Measurements from ENCODE around the gene PILRA. TPM values are rescaled to one million over a fixed set of nuclear protein-coding genes. Genes with fewer than 3 reads are reported as not detected.
A peak's percentile ranks its signal among the peaks of the same experiment; 100 is the strongest.

Gene PILRA
- total and polyA plus RNA-seq, 2 experiments from 2014 or later: 0.38 to 5.3 TPM

DNA sequence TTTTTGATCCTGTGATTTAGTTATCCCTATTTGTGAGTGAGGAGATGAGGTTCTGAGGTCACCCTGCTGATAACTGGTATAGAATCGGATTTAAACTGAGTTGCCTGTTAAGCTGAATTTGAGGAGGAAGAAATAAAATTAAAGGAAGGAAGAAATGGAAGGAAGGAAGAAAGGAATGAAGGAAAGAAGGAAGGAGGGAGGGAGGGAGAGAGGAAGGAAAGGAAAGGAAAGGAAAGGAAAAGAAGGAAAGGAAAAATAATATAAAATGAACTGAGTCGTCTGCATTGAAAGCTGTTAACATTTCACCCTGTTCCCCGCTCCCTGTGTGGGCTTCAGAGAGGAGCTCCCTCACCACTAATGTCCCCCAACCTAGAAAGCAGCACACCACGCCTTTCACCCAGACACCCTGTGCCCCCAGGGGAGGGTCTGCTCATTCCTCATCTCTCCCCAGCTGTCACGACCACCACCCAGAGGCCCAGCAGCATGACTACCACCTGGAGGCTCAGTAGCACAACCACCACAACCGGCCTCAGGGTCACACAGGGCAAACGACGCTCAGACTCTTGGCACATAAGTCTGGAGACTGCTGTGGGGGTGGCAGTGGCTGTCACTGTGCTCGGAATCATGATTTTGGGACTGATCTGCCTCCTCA is 16.3 kb downstream of the PILRA start:
- Mint-ChIP-seq H3K4me3 (no peak overlapping the region; the same call in 2 of the 3 replicates), H3K27me3 (ENCODE audit: insufficient read depth, low read depth, poor library complexity) (peaks cover 3% of the 10 kb centered on the region), H3K27ac (no peak overlapping the region), H3K4me1 (peaks cover 9% of the 10 kb centered on the region), H3K36me3 (ENCODE audit: low read depth) (no peaks in the 10 kb centered on the region; the same call in 2 of the 3 replicates), H3K9me3 (no peaks in the 10 kb centered on the region)
- Histone ChIP-seq H3K27ac (ENCODE audit: low read depth) (no peak overlapping the region), H3K4me3 (no peak overlapping the region), H2AFZ (peak overlapping the region; percentile 18; the same call in 1 of the 2 replicates), H3K4me1 (ENCODE audit: insufficient read depth) (no peaks in the 10 kb centered on the region; the same call in 1 of the 2 replicates), H3K9me2 (ENCODE audit: insufficient read depth) (no peaks in the 10 kb centered on the region), H3K36me3 (ENCODE audit: insufficient read depth) (no peaks in the 10 kb centered on the region), H3K27me3 (ENCODE audit: insufficient read depth) (no peaks in the 10 kb centered on the region), H4K20me1 (replicated peaks; ENCODE audit: insufficient read depth) (no peaks in the 10 kb centered on the region), H3K79me2 (replicated peaks; ENCODE audit: insufficient read depth) (no peaks in the 10 kb centered on the region), H3K4me2 (no peak overlapping the region), H3F3A (replicated peaks; ENCODE audit: low read depth) (no peaks in the 10 kb centered on the region)
- TF ChIP-seq ZNF331 (CRISPR knock-in tag; IDR thresholded peaks at IDR 0.05; ENCODE audit: low read depth) (no peak), ZNF114 (CRISPR knock-in tag; IDR thresholded peaks at IDR 0.05) (no peak), CREB1 (CRISPR knock-in tag; IDR thresholded peaks at IDR 0.05; ENCODE audit: low read depth) (no peak)
- DNase-seq (ENCODE audit: low spot score): no peak
- peak; percentile 44 for ATAC-seq

DNA sequence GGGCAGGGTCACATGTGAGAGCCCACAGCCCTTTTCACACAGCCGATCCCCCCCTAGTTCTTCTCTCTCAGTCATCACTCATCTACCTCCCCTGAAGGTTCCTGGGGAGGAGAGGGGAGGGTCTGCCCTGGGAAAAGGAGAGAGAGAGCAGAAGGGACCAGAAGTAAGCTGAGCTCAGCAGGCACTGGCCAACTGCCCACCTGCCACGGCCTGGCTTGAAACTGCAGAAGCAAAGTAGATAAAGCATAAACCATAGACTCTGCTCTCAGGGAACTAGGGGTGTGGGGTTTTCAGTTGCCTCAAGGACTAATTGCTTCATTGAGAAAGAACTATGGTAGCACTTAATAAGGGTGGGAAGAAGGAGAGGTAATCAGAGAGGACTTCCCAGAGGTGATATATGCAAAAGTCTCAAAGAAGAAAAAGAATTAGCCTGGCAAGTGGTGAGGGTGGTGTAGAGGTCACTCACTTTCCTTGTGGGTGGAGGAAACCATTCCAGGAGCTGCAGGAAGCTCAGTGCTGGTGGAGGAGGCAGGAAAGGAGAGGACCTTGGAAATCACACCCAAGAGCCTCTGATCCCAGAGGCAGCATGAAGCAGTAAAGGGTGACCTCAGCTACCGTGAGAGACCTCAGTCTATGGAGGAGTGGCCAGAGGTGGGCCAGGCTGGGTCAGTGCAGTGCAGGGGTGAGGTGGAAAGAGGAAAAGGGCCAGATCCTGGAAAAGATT is 17.2 kb downstream of the PILRA start:
- ATAC-seq: no peak; the same call in 2 of the 3 replicates
- TF ChIP-seq ZNF114 (CRISPR knock-in tag; IDR thresholded peaks at IDR 0.05) (no peak), REST (IDR thresholded peaks at IDR 0.05; ENCODE audit: unreplicated experiment) (no peak), EZH2phosphoT487 (IDR thresholded peaks at IDR 0.05; ENCODE audit: unreplicated experiment) (no peak), CREB1 (CRISPR knock-in tag; IDR thresholded peaks at IDR 0.05; ENCODE audit: low read depth) (no peak), JUNB (IDR thresholded peaks at IDR 0.05; ENCODE audit: unreplicated experiment) (no peak), ZNF331 (CRISPR knock-in tag; IDR thresholded peaks at IDR 0.05; ENCODE audit: low read depth) (no peak), STAT1 (IDR thresholded peaks at IDR 0.05; ENCODE audit: unreplicated experiment) (no peak), NANOG (IDR thresholded peaks at IDR 0.05; ENCODE audit: borderline replicate concordance) (no peak), POLR2AphosphoS5 (IDR thresholded peaks at IDR 0.05; ENCODE audit: low read depth) (no peak), EZH2 (IDR thresholded peaks at IDR 0.05; ENCODE audit: low read depth, unreplicated experiment) (no peak)
- TF ChIP-seq, protein P1, sequence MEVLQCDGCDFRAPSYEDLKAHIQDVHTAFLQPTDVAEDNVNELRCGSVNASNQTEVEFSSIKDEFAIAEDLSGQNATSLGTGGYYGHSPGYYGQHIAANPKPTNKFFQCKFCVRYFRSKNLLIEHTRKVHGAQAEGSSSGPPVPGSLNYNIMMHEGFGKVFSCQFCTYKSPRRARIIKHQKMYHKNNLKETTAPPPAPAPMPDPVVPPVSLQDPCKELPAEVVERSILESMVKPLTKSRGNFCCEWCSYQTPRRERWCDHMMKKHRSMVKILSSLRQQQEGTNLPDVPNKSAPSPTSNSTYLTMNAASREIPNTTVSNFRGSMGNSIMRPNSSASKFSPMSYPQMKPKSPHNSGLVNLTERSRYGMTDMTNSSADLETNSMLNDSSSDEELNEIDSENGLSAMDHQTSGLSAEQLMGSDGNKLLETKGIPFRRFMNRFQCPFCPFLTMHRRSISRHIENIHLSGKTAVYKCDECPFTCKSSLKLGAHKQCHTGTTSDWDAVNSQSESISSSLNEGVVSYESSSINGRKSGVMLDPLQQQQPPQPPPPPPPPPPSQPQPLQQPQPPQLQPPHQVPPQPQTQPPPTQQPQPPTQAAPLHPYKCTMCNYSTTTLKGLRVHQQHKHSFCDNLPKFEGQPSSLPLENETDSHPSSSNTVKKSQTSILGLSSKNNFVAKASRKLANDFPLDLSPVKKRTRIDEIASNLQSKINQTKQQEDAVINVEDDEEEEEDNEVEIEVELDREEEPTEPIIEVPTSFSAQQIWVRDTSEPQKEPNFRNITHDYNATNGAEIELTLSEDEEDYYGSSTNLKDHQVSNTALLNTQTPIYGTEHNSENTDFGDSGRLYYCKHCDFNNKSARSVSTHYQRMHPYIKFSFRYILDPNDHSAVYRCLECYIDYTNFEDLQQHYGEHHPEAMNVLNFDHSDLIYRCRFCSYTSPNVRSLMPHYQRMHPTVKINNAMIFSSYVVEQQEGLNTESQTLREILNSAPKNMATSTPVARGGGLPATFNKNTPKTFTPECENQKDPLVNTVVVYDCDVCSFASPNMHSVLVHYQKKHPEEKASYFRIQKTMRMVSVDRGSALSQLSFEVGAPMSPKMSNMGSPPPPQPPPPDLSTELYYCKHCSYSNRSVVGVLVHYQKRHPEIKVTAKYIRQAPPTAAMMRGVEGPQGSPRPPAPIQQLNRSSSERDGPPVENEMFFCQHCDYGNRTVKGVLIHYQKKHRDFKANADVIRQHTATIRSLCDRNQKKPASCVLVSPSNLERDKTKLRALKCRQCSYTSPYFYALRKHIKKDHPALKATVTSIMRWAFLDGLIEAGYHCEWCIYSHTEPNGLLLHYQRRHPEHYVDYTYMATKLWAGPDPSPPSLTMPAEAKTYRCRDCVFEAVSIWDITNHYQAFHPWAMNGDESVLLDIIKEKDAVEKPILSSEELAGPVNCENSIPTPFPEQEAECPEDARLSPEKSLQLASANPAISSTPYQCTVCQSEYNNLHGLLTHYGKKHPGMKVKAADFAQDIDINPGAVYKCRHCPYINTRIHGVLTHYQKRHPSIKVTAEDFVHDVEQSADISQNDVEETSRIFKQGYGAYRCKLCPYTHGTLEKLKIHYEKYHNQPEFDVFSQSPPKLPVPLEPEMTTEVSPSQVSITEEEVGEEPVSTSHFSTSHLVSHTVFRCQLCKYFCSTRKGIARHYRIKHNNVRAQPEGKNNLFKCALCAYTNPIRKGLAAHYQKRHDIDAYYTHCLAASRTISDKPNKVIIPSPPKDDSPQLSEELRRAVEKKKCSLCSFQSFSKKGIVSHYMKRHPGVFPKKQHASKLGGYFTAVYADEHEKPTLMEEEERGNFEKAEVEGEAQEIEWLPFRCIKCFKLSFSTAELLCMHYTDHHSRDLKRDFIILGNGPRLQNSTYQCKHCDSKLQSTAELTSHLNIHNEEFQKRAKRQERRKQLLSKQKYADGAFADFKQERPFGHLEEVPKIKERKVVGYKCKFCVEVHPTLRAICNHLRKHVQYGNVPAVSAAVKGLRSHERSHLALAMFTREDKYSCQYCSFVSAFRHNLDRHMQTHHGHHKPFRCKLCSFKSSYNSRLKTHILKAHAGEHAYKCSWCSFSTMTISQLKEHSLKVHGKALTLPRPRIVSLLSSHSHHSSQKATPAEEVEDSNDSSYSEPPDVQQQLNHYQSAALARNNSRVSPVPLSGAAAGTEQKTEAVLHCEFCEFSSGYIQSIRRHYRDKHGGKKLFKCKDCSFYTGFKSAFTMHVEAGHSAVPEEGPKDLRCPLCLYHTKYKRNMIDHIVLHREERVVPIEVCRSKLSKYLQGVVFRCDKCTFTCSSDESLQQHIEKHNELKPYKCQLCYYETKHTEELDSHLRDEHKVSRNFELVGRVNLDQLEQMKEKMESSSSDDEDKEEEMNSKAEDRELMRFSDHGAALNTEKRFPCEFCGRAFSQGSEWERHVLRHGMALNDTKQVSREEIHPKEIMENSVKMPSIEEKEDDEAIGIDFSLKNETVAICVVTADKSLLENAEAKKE (CRISPR knock-in tag; IDR thresholded peaks at IDR 0.05): no peak

More for the DNA sequence above, 17.2 kb downstream of the PILRA start:
- no peak overlapping the region for H3K27ac ChIP-seq (ENCODE audit: low read depth)
- no peak overlapping the region for H3K4me2 ChIP-seq
- peaks cover 9% of the 10 kb centered on the region for H3K4me1 Mint-ChIP-seq
- no peak for DNase-seq (ENCODE audit: low spot score)
- H3K9me3 Mint-ChIP-seq: no peaks in the 10 kb centered on the region
- H2AFZ ChIP-seq: no peak overlapping the region
- no peaks in the 10 kb centered on the region for H4K20me1 ChIP-seq (replicated peaks; ENCODE audit: insufficient read depth)
- peaks cover 3% of the 10 kb centered on the region for H3K27me3 Mint-ChIP-seq (ENCODE audit: insufficient read depth, low read depth, poor library complexity)
- H3K36me3 ChIP-seq (ENCODE audit: insufficient read depth): no peaks in the 10 kb centered on the region
- H3K27me3 ChIP-seq (ENCODE audit: insufficient read depth): no peaks in the 10 kb centered on the region
- H3K4me3 Mint-ChIP-seq: no peak overlapping the region
- H3F3A ChIP-seq (replicated peaks; ENCODE audit: low read depth): no peaks in the 10 kb centered on the region
- H3K36me3 Mint-ChIP-seq (ENCODE audit: low read depth): no peaks in the 10 kb centered on the region; the same call in 2 of the 3 replicates
- no peaks in the 10 kb centered on the region for H3K79me2 ChIP-seq (replicated peaks; ENCODE audit: insufficient read depth)
- no peak overlapping the region for H3K27ac Mint-ChIP-seq
- no peaks in the 10 kb centered on the region; the same call in 1 of the 2 replicates for H3K4me1 ChIP-seq (ENCODE audit: insufficient read depth)
- no peaks in the 10 kb centered on the region for H3K9me2 ChIP-seq (ENCODE audit: insufficient read depth)
- no peak overlapping the region for H3K4me3 ChIP-seq
